Keratinocyte (primary cell): ENCODE data around the gene HLA-DPB1. TPM values are rescaled to one million over a fixed set of nuclear protein-coding genes. Genes with fewer than 3 reads are reported as not detected.

Experiments
- DNase-seq: peaks from one replicate; pipeline ENCODE4 v3.0.0-alpha.2; 2011; ENCODE audit warnings: low read depth, missing footprints, low spot score
- FAIRE-seq: peaks from 2 replicates; lab custom pipeline; 2011; peaks lifted over from hg19 to GRCh38; lab: Jason Lieb, UNC
- H2AFZ ChIP-seq: 2 replicates; pipeline ENCODE4 v1.6.0; 2012; ENCODE audit warnings: low read length, control low read depth, inconsistent platforms; ENCODE audit not compliant: control insufficient read depth
- H3K27ac ChIP-seq: 2 replicates; pipeline ENCODE4 v1.5.1; 2011; ENCODE audit warnings: low read length; ENCODE audit not compliant: control insufficient read depth, insufficient read depth
- H3K27me3 ChIP-seq: 3 replicates; pipeline ENCODE4 v1.6.0; 2011; ENCODE audit warnings: low read length; ENCODE audit not compliant: control insufficient read depth, insufficient read depth; ENCODE audit errors: extremely low read depth
- H3K36me3 ChIP-seq, 2 experiments: 2 replicates in 1 of 2; 3 replicates in 1 of 2; pipeline ENCODE4 v1.5.1; 2011; ENCODE audit warnings: low read length in 2 of 2, mild to moderate bottlenecking in 1 of 2; ENCODE audit not compliant: control insufficient read depth in 2 of 2, insufficient read depth in 2 of 2; ENCODE audit errors: extremely low read depth in 1 of 2
- H3K4me1 ChIP-seq: 3 replicates; pipeline ENCODE4 v1.5.1; 2011; ENCODE audit warnings: low read length; ENCODE audit not compliant: control insufficient read depth, insufficient read depth; ENCODE audit errors: extremely low read depth
- H3K4me2 ChIP-seq: 3 replicates; pipeline ENCODE4 v1.6.0; 2011; ENCODE audit warnings: low read depth, low read length; ENCODE audit not compliant: control insufficient read depth, insufficient read depth; ENCODE audit errors: extremely low read depth
- H3K4me3 ChIP-seq, 3 experiments: fragments of 200-600 bp in 1 of 3; sonication (generic) in 1 of 3; 2 replicates in 2 of 3; 3 replicates in 1 of 3; pipeline ENCODE4 v1.5.1; 2011 to 2016; ENCODE audit warnings: low read length in 3 of 3, mild to moderate bottlenecking in 3 of 3, control low read depth in 2 of 3, inconsistent platforms in 1 of 3, low read depth in 1 of 3, mixed read lengths in 1 of 3, mixed run types in 1 of 3, moderate library complexity in 1 of 3; ENCODE audit not compliant: control insufficient read depth in 2 of 3, insufficient read depth in 2 of 3; ENCODE audit errors: extremely low read depth in 1 of 3
- H3K79me2 ChIP-seq: 2 replicates; pipeline ENCODE4 v1.6.0; 2012; ENCODE audit warnings: low read length; ENCODE audit not compliant: control insufficient read depth, insufficient read depth
- H3K9ac ChIP-seq: 3 replicates; pipeline ENCODE4 v1.6.0; 2011; ENCODE audit warnings: low read length; ENCODE audit not compliant: control insufficient read depth, insufficient read depth; ENCODE audit errors: extremely low read depth
- H3K9me1 ChIP-seq: 3 replicates; pipeline ENCODE4 v1.6.0; 2011; ENCODE audit warnings: low read length; ENCODE audit not compliant: control insufficient read depth, insufficient read depth; ENCODE audit errors: extremely low read depth
- H3K9me3 ChIP-seq: 2 replicates; pipeline ENCODE4 v1.5.1; 2012; ENCODE audit warnings: low read depth, low read length; ENCODE audit not compliant: control insufficient read depth
- H4K20me1 ChIP-seq: 3 replicates; pipeline ENCODE4 v1.6.0; 2011; ENCODE audit warnings: low read length; ENCODE audit not compliant: control insufficient read depth, insufficient read depth; ENCODE audit errors: extremely low read depth
- CTCF ChIP-seq, 3 experiments: IDR thresholded peaks in 1 of 3; conservative IDR thresholded peaks in 1 of 3; optimal IDR thresholded peaks in 1 of 3; 2 replicates in 2 of 3; 3 replicates in 1 of 3; pipeline versions ENCODE3 to v1.5.1; 2011; ENCODE audit warnings: low read length in 3 of 3, mild to moderate bottlenecking in 3 of 3, moderate library complexity in 2 of 3, control low read depth in 1 of 3, inconsistent platforms in 1 of 3; ENCODE audit not compliant: insufficient read depth in 2 of 3; ENCODE audit errors: extremely low read depth in 1 of 3
- EZH2 ChIP-seq: IDR thresholded peaks from one replicate; pipeline ENCODE4 v1.6.1; 2012; ENCODE audit warnings: inconsistent platforms, mild to moderate bottlenecking, low read length, moderate library complexity
- dilution Hi-C: fragments of 300-500 bp; cut with MboI; formaldehyde crosslinking; loops from one replicate; pipeline ENCODE4 v1.7.0; 2020; ENCODE audit warnings: low sequenced_read_pairs; ENCODE audit not compliant: extremely low pct_ligation_motif_present
- polyA plus RNA-seq, 5 experiments: library from polyadenylated mRNA; depleted of rRNA in 3 of 5; stranded (reverse) in 3 of 5; stranded (forward) in 1 of 5; unstranded in 1 of 5; fragments of >200 nt; gene quantifications; 1 replicate in 1 of 5; 2 replicates in 3 of 5; 3 replicates in 1 of 5; pipeline versions ENCODE4 v1.2.1 to v1.2.3, GENCODE V29; 2011 to 2012; ENCODE audit warnings: missing spikeins in 2 of 5, low read depth in 1 of 5, low replicate concordance in 1 of 5

The HLA-DPB1 gene
- polyA plus RNA-seq, 1 donor (not counting 4 experiments of a cell fraction or from before 2014, with no cell fraction given): 0.13 TPM

GRCh38 chr6:33078442-33078841, 2.7 kb downstream of the HLA-DPB1 start:
- DNase-seq (no peak), FAIRE-seq (no peak)
- dilution Hi-C loops: no loop called here
- peaks cover 55% of the 10 kb centered on the region for H3K27me3 ChIP-seq
- H3K4me2 ChIP-seq: no peak overlapping the region
- no peak overlapping the region for H2AFZ ChIP-seq
- no peaks in the 10 kb centered on the region for H3K79me2 ChIP-seq
- H3K36me3 ChIP-seq: no peaks in the 10 kb centered on the region
- no peaks in the 10 kb centered on the region for H3K9me3 ChIP-seq
- no peak overlapping the region for H3K27ac ChIP-seq
- H3K9me1 ChIP-seq: no peaks in the 10 kb centered on the region
- H3K4me1 ChIP-seq: no peaks in the 10 kb centered on the region
- H4K20me1 ChIP-seq: no peaks in the 10 kb centered on the region
- H3K9ac ChIP-seq: no peak overlapping the region
- TF ChIP-seq CTCF (optimal IDR thresholded peaks at IDR 0.05 in 1 of 3, IDR thresholded peaks at IDR 0.05 in 1 of 3, conservative IDR thresholded peaks at IDR 0.05 in 1 of 3; ENCODE audit: extremely low read depth in 1 of 3, insufficient read depth in 2 of 3, low read length in 3 of 3) (no peak), EZH2 (no peak)
- H3K4me3 ChIP-seq: no peak overlapping the region

- H3K4me1 ChIP-seq: no peaks in the 10 kb centered on the region
- H3K9ac ChIP-seq: no peak overlapping the region
- H3K4me2 ChIP-seq: no peak overlapping the region
- H3K9me3 ChIP-seq: no peaks in the 10 kb centered on the region
- no peaks in the 10 kb centered on the region for H3K36me3 ChIP-seq
- H2AFZ ChIP-seq: no peak overlapping the region
- no peaks in the 10 kb centered on the region for H3K9me1 ChIP-seq
- FAIRE-seq (no peak), DNase-seq (no peak)
- H3K4me3 ChIP-seq: no peak overlapping the region
- no peak overlapping the region for H3K27ac ChIP-seq
- dilution Hi-C loops: no loop called here
- no peaks in the 10 kb centered on the region for H4K20me1 ChIP-seq
- peaks cover 53% of the 10 kb centered on the region for H3K27me3 ChIP-seq
- TF ChIP-seq EZH2: no peak
- TF ChIP-seq CTCF (optimal IDR thresholded peaks at IDR 0.05 in 1 of 3, IDR thresholded peaks at IDR 0.05 in 1 of 3, conservative IDR thresholded peaks at IDR 0.05 in 1 of 3; ENCODE audit: extremely low read depth in 1 of 3, insufficient read depth in 2 of 3, low read length in 3 of 3): no peak
- H3K79me2 ChIP-seq: no peaks in the 10 kb centered on the region
Measured at GRCh38 chr6:33078919-33079521, 3.2 kb downstream of the HLA-DPB1 start.
